ENCODE data around the gene BRINP1. TPM values are rescaled to one million over a fixed set of nuclear protein-coding genes. Genes with fewer than 3 reads are reported as not detected.

BRINP1 gene
- total RNA-seq, 2 experiments from 2014 or later = not detected

DNA sequence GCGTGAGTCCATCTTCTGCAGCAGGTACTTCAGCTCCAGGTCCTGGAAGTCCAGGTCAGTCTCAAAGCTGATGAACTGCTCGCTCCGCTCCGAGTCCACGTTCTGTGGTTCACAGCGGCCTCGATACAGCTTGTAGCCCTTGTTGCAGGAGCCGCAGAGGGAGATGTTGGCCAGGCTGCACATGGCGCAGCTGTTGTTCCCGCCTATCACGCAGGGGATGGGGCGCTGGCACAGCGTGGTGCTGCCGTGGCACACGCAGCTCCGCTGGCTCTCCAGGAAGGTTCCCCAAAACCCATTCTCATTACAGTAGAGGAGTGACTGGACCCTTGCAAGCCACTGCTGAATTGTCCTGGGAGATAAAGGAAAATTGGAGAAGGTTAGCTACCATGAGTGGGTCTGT, 201.4 kb downstream of the BRINP1 start:
- intact Hi-C loops (cut with DNase I, micrococcal nuclease) = no loop called here
- no peak overlapping the region for H3K27ac ChIP-seq (ENCODE audit: low read depth in 1 of 2, low read length in 2 of 2)
- H3K36me3 Mint-ChIP-seq (ENCODE audit: low read depth) = no peaks in the 10 kb centered on the region
- ChIA-PET POLR2A (no interaction called here), CTCF (no interaction called here)
- no peak for ATAC-seq (ENCODE audit: poor library complexity)
- H3K4me3 ChIP-seq (ENCODE audit: low read length) = no peak overlapping the region
- TF ChIP-seq, protein P1, sequence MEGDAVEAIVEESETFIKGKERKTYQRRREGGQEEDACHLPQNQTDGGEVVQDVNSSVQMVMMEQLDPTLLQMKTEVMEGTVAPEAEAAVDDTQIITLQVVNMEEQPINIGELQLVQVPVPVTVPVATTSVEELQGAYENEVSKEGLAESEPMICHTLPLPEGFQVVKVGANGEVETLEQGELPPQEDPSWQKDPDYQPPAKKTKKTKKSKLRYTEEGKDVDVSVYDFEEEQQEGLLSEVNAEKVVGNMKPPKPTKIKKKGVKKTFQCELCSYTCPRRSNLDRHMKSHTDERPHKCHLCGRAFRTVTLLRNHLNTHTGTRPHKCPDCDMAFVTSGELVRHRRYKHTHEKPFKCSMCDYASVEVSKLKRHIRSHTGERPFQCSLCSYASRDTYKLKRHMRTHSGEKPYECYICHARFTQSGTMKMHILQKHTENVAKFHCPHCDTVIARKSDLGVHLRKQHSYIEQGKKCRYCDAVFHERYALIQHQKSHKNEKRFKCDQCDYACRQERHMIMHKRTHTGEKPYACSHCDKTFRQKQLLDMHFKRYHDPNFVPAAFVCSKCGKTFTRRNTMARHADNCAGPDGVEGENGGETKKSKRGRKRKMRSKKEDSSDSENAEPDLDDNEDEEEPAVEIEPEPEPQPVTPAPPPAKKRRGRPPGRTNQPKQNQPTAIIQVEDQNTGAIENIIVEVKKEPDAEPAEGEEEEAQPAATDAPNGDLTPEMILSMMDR (IDR thresholded peaks at IDR 0.05) = no peak
- H3K4me1 ChIP-seq (ENCODE audit: insufficient read depth, low read length) = no peaks in the 10 kb centered on the region
- H3K27me3 Mint-ChIP-seq = no peaks in the 10 kb centered on the region
- H3K27me3 ChIP-seq (ENCODE audit: control insufficient read depth in 1 of 2, insufficient read depth in 2 of 2, low read length in 2 of 2) = no peaks in the 10 kb centered on the region
- peaks cover 4 to 17% of the 10 kb centered on the region in 2 experiments for H3K9me3 ChIP-seq (ENCODE audit: control insufficient read depth in 1 of 2, insufficient read depth in 1 of 2, low read length in 2 of 2)
- H3K4me3 Mint-ChIP-seq = no peak overlapping the region
- no peaks in the 10 kb centered on the region for H3K36me3 ChIP-seq (ENCODE audit: insufficient read depth, low read length)
- no peak for DNase-seq
- H3K4me1 Mint-ChIP-seq (ENCODE audit: low read depth) = no peaks in the 10 kb centered on the region
- peaks cover 2% of the 10 kb centered on the region for H3K9me3 Mint-ChIP-seq
- no peak overlapping the region for H3K27ac Mint-ChIP-seq

DNA sequence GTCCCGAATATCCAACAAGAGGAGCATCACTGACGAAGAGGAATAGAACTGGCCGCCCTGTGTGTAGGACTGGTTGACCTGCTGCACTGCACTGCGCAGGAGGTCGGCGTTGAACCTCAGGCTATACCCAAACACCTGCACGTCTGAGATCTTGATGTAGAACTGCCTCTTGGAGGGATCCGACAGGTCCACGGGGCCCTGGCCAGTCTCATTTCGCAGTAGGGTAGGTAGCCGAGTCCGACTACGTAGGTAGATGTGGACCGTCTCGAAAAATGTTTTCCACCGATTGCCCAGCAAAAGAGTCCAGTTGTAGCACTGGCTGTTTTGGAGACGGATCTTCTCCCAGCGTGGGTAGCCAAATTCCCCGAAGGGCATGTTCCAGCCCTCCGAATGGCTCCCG, 202.0 kb downstream of the BRINP1 start:
- Mint-ChIP-seq H3K4me1 (ENCODE audit: low read depth) (no peaks in the 10 kb centered on the region), H3K27ac (no peak overlapping the region)
- TF ChIP-seq, protein P1 (IDR thresholded peaks at IDR 0.05) = no peak

DNA sequence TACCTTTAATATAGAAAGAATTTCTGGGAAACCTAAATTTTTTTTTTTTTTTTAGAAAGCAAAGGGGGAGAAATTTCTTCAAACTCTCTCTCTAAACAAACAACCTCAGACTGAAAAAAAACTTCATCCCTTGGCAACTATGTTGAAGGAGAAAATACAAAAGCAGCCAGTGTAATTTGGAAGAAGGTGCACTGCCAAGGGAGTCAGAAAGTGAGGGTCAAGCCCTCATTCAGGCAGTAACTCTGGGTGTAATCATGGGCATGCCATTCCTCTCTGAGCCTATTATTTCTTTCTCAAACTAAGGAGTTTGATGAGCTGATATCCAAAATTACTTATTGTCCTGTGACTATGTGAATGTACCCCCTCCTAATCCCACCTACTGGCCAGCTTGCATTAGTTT, 203.1 kb downstream of the BRINP1 start:
- no peak overlapping the region for H3K27ac ChIP-seq (ENCODE audit: low read depth in 1 of 2, low read length in 2 of 2)
- ChIA-PET POLR2A (no interaction called here), CTCF (no interaction called here)
- no peaks in the 10 kb centered on the region for H3K4me1 Mint-ChIP-seq (ENCODE audit: low read depth)
- peaks cover 5% of the 10 kb centered on the region for H3K9me3 Mint-ChIP-seq
- peaks cover 4 to 17% of the 10 kb centered on the region in 2 experiments for H3K9me3 ChIP-seq (ENCODE audit: control insufficient read depth in 1 of 2, insufficient read depth in 1 of 2, low read length in 2 of 2)
- no peak overlapping the region for H3K4me3 Mint-ChIP-seq
- no peaks in the 10 kb centered on the region for H3K27me3 ChIP-seq (ENCODE audit: control insufficient read depth in 1 of 2, insufficient read depth in 2 of 2, low read length in 2 of 2)
- ATAC-seq (ENCODE audit: poor library complexity) (no peak), DNase-seq (no peak)
- H3K4me3 ChIP-seq (ENCODE audit: low read length) = no peak overlapping the region
- H3K36me3 ChIP-seq (ENCODE audit: insufficient read depth, low read length) = no peaks in the 10 kb centered on the region
- no peaks in the 10 kb centered on the region for H3K36me3 Mint-ChIP-seq (ENCODE audit: low read depth)
- H3K27me3 Mint-ChIP-seq = no peaks in the 10 kb centered on the region
- no peak overlapping the region for H3K27ac Mint-ChIP-seq
- intact Hi-C loops (cut with DNase I, micrococcal nuclease) = no loop called here
- no peaks in the 10 kb centered on the region for H3K4me1 ChIP-seq (ENCODE audit: insufficient read depth, low read length)
- TF ChIP-seq, protein P1 (IDR thresholded peaks at IDR 0.05) = no peak

More for the DNA sequence above, 202.0 kb downstream of the BRINP1 start:
- no peaks in the 10 kb centered on the region for H3K36me3 ChIP-seq (ENCODE audit: insufficient read depth, low read length)
- peaks cover 2% of the 10 kb centered on the region for H3K9me3 Mint-ChIP-seq
- H3K27me3 ChIP-seq (ENCODE audit: control insufficient read depth in 1 of 2, insufficient read depth in 2 of 2, low read length in 2 of 2) = no peaks in the 10 kb centered on the region
- intact Hi-C loops (cut with DNase I, micrococcal nuclease) = no loop called here
- no peaks in the 10 kb centered on the region for H3K4me1 ChIP-seq (ENCODE audit: insufficient read depth, low read length)
- no peaks in the 10 kb centered on the region for H3K36me3 Mint-ChIP-seq (ENCODE audit: low read depth)
- H3K27me3 Mint-ChIP-seq = no peaks in the 10 kb centered on the region
- ChIA-PET CTCF (no interaction called here), POLR2A (no interaction called here)
- ATAC-seq (ENCODE audit: poor library complexity) (no peak), DNase-seq (peak in 1 of 14 experiments; percentile 4)
- H3K4me3 Mint-ChIP-seq = no peak overlapping the region
- H3K27ac ChIP-seq (ENCODE audit: low read depth in 1 of 2, low read length in 2 of 2) = no peak overlapping the region
- H3K9me3 ChIP-seq (ENCODE audit: control insufficient read depth in 1 of 2, insufficient read depth in 1 of 2, low read length in 2 of 2) = peaks cover 4 to 17% of the 10 kb centered on the region in 2 experiments
- H3K4me3 ChIP-seq (ENCODE audit: low read length) = no peak overlapping the region

Measured in CD4-positive, alpha-beta T cell (primary cell).